GM21390 (cell line): ENCODE data around the gene ANKHD1.

Experiments used
- ATAC-seq: cut with Tn5 transposase; IDR thresholded peaks from one replicate; pipeline ENCODE4 v1.9.1; 2021; ENCODE audit not compliant: unreplicated experiment

Gene ANKHD1

GRCh38 chr5:140367256-140368013, 34.2 kb upstream of the ANKHD1 start:
- ATAC-seq, result no peak

GRCh38 chr5:140371356-140372151, 30.1 kb upstream of the ANKHD1 start:
- no peak for ATAC-seq

- ATAC-seq, result peak; percentile 84
These were observed 28.6 kb upstream of the ANKHD1 start for GRCh38 chr5:140372971-140373487.

GRCh38 chr5:140381351-140381750, 20.3 kb upstream of the ANKHD1 start:
- no peak for ATAC-seq

- no peak for ATAC-seq
These were observed 19.7 kb upstream of the ANKHD1 start for GRCh38 chr5:140381972-140382371.

GRCh38 chr5:140382866-140383265, 18.8 kb upstream of the ANKHD1 start:
- no peak for ATAC-seq

- ATAC-seq, result no peak
These were observed 18.3 kb upstream of the ANKHD1 start for GRCh38 chr5:140383300-140383699.

- ATAC-seq, result no peak
These were observed 13.6 kb upstream of the ANKHD1 start for GRCh38 chr5:140388052-140388451.

GRCh38 chr5:140391312-140391711, 10.3 kb upstream of the ANKHD1 start:
- ATAC-seq, result no peak

GRCh38 chr5:140391732-140392131, 9.9 kb upstream of the ANKHD1 start:
- ATAC-seq, result no peak

- no peak for ATAC-seq
These were observed 7.9 kb upstream of the ANKHD1 start for GRCh38 chr5:140393738-140394137.

GRCh38 chr5:140398379-140398811, 3.2 kb upstream of the ANKHD1 start:
- ATAC-seq, result no peak

GRCh38 chr5:140399979-140400729, 1.5 kb upstream of the ANKHD1 start:
- no peak for ATAC-seq

GRCh38 chr5:140400730-140401361, 787 bp upstream of the ANKHD1 start:
- peak; percentile 64 for ATAC-seq

GRCh38 chr5:140402258-140403074, 833 bp downstream of the ANKHD1 start:
- ATAC-seq, result no peak

- no peak for ATAC-seq
These were observed 2.0 kb downstream of the ANKHD1 start for GRCh38 chr5:140403613-140404012.

- ATAC-seq, result no peak
These were observed 7.2 kb downstream of the ANKHD1 start for GRCh38 chr5:140408750-140409241.

- no peak for ATAC-seq
These were observed 11.6 kb downstream of the ANKHD1 start for GRCh38 chr5:140413230-140413629.

GRCh38 chr5:140417235-140417634, 15.6 kb downstream of the ANKHD1 start:
- no peak for ATAC-seq
